ENCODE data around the gene PARD3.

- TF ChIP-seq, protein P1, sequence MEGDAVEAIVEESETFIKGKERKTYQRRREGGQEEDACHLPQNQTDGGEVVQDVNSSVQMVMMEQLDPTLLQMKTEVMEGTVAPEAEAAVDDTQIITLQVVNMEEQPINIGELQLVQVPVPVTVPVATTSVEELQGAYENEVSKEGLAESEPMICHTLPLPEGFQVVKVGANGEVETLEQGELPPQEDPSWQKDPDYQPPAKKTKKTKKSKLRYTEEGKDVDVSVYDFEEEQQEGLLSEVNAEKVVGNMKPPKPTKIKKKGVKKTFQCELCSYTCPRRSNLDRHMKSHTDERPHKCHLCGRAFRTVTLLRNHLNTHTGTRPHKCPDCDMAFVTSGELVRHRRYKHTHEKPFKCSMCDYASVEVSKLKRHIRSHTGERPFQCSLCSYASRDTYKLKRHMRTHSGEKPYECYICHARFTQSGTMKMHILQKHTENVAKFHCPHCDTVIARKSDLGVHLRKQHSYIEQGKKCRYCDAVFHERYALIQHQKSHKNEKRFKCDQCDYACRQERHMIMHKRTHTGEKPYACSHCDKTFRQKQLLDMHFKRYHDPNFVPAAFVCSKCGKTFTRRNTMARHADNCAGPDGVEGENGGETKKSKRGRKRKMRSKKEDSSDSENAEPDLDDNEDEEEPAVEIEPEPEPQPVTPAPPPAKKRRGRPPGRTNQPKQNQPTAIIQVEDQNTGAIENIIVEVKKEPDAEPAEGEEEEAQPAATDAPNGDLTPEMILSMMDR (IDR thresholded peaks at IDR 0.05): no peak
- TF ChIP-seq, protein P2, sequence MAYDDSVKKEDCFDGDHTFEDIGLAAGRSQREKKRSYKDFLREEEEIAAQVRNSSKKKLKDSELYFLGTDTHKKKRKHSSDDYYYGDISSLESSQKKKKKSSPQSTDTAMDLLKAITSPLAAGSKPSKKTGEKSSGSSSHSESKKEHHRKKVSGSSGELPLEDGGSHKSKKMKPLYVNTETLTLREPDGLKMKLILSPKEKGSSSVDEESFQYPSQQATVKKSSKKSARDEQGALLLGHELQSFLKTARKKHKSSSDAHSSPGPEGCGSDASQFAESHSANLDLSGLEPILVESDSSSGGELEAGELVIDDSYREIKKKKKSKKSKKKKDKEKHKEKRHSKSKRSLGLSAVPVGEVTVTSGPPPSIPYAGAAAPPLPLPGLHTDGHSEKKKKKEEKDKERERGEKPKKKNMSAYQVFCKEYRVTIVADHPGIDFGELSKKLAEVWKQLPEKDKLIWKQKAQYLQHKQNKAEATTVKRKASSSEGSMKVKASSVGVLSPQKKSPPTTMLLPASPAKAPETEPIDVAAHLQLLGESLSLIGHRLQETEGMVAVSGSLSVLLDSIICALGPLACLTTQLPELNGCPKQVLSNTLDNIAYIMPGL (CRISPR knock-in tag; IDR thresholded peaks at IDR 0.05; ENCODE audit: borderline replicate concordance): no peak
- TF ChIP-seq, protein P3, sequence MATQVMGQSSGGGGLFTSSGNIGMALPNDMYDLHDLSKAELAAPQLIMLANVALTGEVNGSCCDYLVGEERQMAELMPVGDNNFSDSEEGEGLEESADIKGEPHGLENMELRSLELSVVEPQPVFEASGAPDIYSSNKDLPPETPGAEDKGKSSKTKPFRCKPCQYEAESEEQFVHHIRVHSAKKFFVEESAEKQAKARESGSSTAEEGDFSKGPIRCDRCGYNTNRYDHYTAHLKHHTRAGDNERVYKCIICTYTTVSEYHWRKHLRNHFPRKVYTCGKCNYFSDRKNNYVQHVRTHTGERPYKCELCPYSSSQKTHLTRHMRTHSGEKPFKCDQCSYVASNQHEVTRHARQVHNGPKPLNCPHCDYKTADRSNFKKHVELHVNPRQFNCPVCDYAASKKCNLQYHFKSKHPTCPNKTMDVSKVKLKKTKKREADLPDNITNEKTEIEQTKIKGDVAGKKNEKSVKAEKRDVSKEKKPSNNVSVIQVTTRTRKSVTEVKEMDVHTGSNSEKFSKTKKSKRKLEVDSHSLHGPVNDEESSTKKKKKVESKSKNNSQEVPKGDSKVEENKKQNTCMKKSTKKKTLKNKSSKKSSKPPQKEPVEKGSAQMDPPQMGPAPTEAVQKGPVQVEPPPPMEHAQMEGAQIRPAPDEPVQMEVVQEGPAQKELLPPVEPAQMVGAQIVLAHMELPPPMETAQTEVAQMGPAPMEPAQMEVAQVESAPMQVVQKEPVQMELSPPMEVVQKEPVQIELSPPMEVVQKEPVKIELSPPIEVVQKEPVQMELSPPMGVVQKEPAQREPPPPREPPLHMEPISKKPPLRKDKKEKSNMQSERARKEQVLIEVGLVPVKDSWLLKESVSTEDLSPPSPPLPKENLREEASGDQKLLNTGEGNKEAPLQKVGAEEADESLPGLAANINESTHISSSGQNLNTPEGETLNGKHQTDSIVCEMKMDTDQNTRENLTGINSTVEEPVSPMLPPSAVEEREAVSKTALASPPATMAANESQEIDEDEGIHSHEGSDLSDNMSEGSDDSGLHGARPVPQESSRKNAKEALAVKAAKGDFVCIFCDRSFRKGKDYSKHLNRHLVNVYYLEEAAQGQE (IDR thresholded peaks at IDR 0.05): no peak
These were observed 275.4 kb downstream of the PARD3 start for GRCh38 chr10:34539533-34540315.

All from A549 (cell line).